ENCODE measurements around the gene OSBPL1A.
"Not testable (repeated sequence)": the region's sequence is repeated elsewhere in the genome, so short reads cannot be mapped to it uniquely, and the experiment has no call there.

The OSBPL1A gene

DNA sequence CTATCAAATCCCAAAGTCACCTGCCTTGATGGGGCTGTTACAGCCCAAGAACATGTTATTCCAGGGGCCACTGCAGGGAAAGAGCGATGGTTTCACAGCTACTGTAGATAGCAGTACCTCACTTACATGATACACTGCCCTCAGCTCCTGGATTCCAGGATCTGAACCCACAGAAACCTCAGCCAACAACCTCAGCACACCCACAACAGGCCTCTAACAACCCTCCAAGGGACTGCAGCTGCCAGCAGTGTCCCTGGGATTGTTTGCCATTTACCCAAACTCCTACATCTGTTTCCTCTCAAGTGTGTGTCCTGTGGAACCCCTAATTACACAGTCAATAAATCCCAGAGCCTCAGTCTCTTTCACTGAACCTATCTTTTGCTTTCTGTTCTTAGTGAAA, 28.2 kb downstream of the OSBPL1A start:
- no peak overlapping the region for H3K4me3 ChIP-seq (ENCODE audit: low read depth in 1 of 2, low read length in 2 of 2)
- H3K36me3 ChIP-seq (ENCODE audit: insufficient read depth, low read length) = peaks cover 5% of the 10 kb centered on the region
- H3K4me1 ChIP-seq (ENCODE audit: insufficient read depth, low read length) = no peaks in the 10 kb centered on the region
- H3K27ac ChIP-seq (ENCODE audit: low read depth, low read length) = no peak overlapping the region
- no peaks in the 10 kb centered on the region for H3K9me3 ChIP-seq (ENCODE audit: low read length)
- H3K9ac ChIP-seq (ENCODE audit: low read length) = no peak overlapping the region
- H3K27me3 ChIP-seq (ENCODE audit: control insufficient read depth in 1 of 2, insufficient read depth in 2 of 2, low read length in 2 of 2) = no peaks in the 10 kb centered on the region

DNA sequence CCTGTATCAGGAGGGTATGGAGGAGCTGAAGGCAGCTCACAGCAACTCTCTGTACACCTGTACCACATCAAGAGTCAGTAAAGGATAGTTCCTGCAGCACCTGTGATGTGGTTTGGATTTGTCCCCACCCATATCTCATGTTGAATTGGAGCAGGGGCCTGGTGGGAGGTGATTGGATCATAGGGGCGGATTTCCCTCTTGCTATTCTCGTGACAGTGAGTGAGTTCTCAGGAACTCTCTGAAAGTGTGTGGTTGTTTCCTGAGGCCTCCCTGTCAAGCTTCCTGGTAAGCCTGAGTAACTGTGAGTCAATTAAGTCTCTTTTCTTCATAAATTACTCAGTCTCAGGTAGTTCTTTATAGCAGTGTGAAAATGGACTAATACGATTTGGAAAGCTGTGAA, 28.9 kb downstream of the OSBPL1A start:
- H3K9ac ChIP-seq (ENCODE audit: low read length) = no peak overlapping the region
- no peak overlapping the region for H3K27ac ChIP-seq (ENCODE audit: low read depth, low read length)

DNA sequence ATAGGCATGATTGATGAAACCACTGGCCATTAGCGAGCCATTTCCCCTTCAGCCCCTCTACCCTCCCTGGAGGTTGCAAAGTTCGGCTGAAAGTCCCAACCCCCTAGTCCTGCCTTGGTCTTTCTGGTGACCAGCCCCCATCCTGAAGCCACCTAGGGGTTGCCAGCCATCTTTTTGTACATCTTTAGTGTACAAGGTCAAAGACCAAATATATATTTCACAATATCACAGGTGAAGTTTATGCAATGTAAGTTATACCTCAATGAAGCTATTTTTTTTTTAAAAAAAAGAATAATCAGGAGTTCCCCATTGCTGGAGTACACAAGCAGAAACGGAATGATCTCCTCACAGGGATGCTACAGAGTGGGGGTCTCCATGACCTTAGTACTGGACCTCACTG, 31.3 kb downstream of the OSBPL1A start:
- no peaks in the 10 kb centered on the region for H3K9me3 ChIP-seq (ENCODE audit: low read length)
- H3K36me3 ChIP-seq (ENCODE audit: insufficient read depth, low read length) = no peaks in the 10 kb centered on the region
- no peak overlapping the region for H3K4me3 ChIP-seq (ENCODE audit: low read depth in 1 of 2, low read length in 2 of 2)
- no peak overlapping the region for H3K27ac ChIP-seq (ENCODE audit: low read depth, low read length)
- H3K4me1 ChIP-seq (ENCODE audit: insufficient read depth, low read length) = no peaks in the 10 kb centered on the region
- H3K9ac ChIP-seq (ENCODE audit: low read length) = no peak overlapping the region
- no peaks in the 10 kb centered on the region for H3K27me3 ChIP-seq (ENCODE audit: control insufficient read depth in 1 of 2, insufficient read depth in 2 of 2, low read length in 2 of 2)

More for the DNA sequence above, 28.9 kb downstream of the OSBPL1A start:
- Histone ChIP-seq H3K36me3 (ENCODE audit: insufficient read depth, low read length) (peaks cover 5% of the 10 kb centered on the region), H3K27me3 (ENCODE audit: control insufficient read depth in 1 of 2, insufficient read depth in 2 of 2, low read length in 2 of 2) (no peaks in the 10 kb centered on the region), H3K4me3 (ENCODE audit: low read depth in 1 of 2, low read length in 2 of 2) (no peak overlapping the region), H3K9me3 (ENCODE audit: low read length) (no peaks in the 10 kb centered on the region), H3K4me1 (ENCODE audit: insufficient read depth, low read length) (no peaks in the 10 kb centered on the region)

DNA sequence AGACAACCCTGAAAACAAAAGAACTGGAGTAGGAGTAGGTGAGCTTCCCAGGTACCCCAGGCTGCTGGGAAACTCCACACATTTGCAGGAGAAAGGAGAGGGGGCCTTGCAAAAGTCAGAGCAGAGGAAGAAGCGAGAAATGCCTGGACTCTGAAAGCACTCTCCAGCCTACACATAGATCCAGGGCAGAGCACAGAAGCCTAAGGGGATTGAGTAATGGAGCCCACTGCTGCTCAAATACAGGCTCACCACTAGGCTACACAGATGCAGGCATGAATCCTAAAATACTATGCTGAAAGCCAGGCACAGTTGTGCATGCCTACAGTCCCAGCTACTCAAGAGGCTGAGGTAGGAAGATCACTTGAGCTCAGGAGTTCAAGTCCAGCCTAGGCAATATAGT, 33.4 kb downstream of the OSBPL1A start:
- Histone ChIP-seq H3K27ac (ENCODE audit: low read depth, low read length) (no peak overlapping the region), H3K27me3 (ENCODE audit: control insufficient read depth in 1 of 2, insufficient read depth in 2 of 2, low read length in 2 of 2) (no peaks in the 10 kb centered on the region), H3K4me3 (ENCODE audit: low read depth in 1 of 2, low read length in 2 of 2) (no peak overlapping the region), H3K4me1 (ENCODE audit: insufficient read depth, low read length) (no peaks in the 10 kb centered on the region), H3K9ac (ENCODE audit: low read length) (no peak overlapping the region), H3K36me3 (ENCODE audit: insufficient read depth, low read length) (no peaks in the 10 kb centered on the region), H3K9me3 (ENCODE audit: low read length) (no peaks in the 10 kb centered on the region)

DNA sequence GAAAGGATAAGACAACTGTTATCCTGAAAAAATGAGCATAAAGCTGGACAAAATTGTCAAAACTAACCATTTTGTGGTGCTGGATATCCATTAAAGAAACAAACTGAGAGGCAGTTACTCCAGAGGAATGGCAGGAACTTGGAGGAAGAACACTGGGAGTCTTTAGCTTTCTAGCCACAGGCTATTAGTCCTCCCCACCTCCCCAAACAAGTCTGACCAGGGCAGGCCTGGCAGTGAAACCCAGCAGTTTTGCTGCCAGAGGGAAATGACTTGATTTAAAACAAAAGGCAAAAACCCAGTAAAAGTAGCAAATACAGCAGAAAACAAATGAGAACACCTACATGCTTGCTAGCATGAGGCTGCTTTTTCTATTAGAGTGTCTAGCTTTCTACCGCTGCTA, 34.9 kb downstream of the OSBPL1A start:
- no peaks in the 10 kb centered on the region for H3K36me3 ChIP-seq (ENCODE audit: insufficient read depth, low read length)
- H3K27ac ChIP-seq (ENCODE audit: low read depth, low read length) = no peak overlapping the region
- H3K9me3 ChIP-seq (ENCODE audit: low read length) = no peaks in the 10 kb centered on the region
- H3K27me3 ChIP-seq (ENCODE audit: control insufficient read depth in 1 of 2, insufficient read depth in 2 of 2, low read length in 2 of 2) = no peaks in the 10 kb centered on the region
- no peak overlapping the region for H3K4me3 ChIP-seq (ENCODE audit: low read depth in 1 of 2, low read length in 2 of 2)
- H3K9ac ChIP-seq (ENCODE audit: low read length) = no peak overlapping the region
- H3K4me1 ChIP-seq (ENCODE audit: insufficient read depth, low read length) = no peaks in the 10 kb centered on the region

DNA sequence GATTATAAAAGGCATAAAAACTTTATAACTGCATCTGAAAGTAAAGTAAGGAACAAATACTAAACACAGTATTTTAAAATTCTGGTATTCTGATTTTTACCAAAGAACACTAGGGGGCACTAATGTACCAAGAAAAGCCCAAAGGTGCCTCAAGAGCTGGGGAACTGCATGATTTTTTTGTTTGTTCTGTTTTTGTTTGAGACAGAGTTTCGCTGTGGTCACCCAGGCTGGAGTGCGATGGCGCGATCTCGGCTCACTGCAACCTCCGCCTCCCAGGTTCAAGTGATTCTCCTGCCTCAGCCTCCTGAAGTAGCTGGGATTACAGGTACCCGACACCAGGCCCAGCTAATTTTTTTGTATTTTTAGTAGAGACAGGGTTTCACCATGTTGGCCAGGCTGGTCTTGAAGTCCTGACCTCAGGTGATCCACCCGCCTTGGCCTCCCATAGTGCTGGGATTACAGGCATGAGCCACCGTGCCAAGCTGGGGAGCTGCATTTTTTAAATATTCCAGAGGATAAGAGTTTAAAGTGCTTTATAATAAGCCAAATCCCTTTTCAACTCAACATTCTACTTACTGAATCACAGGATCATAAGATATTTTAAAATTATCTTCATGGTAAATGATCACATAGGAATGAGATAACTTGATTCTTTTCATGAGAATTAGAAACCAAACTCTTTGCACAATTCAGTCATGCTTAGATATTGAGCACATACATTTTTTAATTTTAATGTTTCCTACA, 37.7 kb downstream of the OSBPL1A start:
- H3K4me3 ChIP-seq (ENCODE audit: low read depth in 1 of 2, low read length in 2 of 2); H3K9me3 ChIP-seq (ENCODE audit: low read length); H3K27me3 ChIP-seq (ENCODE audit: control insufficient read depth in 1 of 2, insufficient read depth in 2 of 2, low read length in 2 of 2); H3K9ac ChIP-seq (ENCODE audit: low read length); H3K27ac ChIP-seq (ENCODE audit: low read depth, low read length); H3K4me1 ChIP-seq (ENCODE audit: insufficient read depth, low read length); H3K36me3 ChIP-seq (ENCODE audit: insufficient read depth, low read length): not testable (repeated sequence)

DNA sequence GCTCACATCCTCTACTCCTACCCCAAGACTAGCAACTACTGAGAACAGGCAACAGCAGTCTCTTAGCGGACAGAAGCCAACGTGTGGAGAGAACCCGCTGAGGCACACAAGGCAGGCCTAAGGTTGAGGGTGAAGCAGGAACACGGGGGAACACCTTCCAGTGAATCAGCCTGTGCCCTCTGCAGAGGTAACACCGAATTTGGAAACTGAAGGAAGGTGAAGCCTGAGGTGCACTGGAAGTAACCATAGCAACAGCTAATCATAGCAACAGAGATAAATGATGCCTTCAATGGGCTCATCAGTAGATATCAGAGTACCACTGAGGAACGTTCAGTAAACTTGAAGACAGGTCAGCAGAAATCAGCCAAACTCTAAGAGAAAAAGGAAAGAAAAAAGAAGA, 43.3 kb downstream of the OSBPL1A start:
- Histone ChIP-seq H3K9ac (ENCODE audit: low read length) (no peak overlapping the region), H3K4me3 (ENCODE audit: low read depth in 1 of 2, low read length in 2 of 2) (no peak overlapping the region), H3K9me3 (ENCODE audit: low read length) (no peaks in the 10 kb centered on the region), H3K27me3 (ENCODE audit: control insufficient read depth in 1 of 2, insufficient read depth in 2 of 2, low read length in 2 of 2) (no peaks in the 10 kb centered on the region), H3K27ac (ENCODE audit: low read depth, low read length) (no peak overlapping the region), H3K36me3 (ENCODE audit: insufficient read depth, low read length) (no peaks in the 10 kb centered on the region), H3K4me1 (ENCODE audit: insufficient read depth, low read length) (no peaks in the 10 kb centered on the region)

DNA sequence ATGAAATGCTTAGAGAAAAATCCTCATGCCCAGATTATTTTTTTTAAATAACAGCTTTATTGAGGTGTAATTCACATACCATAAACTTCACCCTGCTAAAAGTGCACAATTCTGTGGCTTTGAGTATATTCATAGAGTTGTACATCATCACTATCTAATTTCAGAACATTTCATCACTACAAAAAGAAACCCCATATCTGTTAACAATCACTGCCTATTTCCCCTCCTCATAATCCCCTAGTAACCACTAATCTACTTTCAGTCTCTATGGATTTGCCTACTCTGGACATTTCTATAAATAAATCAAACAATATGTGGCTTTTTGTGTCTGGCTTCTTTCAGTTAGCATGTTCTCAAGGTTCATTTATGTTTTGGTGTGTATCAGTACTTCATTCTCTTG, 51.4 kb downstream of the OSBPL1A start:
- Histone ChIP-seq H3K9ac (ENCODE audit: low read length) (no peak overlapping the region), H3K27ac (ENCODE audit: low read depth, low read length) (no peak overlapping the region), H3K27me3 (ENCODE audit: control insufficient read depth in 1 of 2, insufficient read depth in 2 of 2, low read length in 2 of 2) (no peaks in the 10 kb centered on the region)

DNA sequence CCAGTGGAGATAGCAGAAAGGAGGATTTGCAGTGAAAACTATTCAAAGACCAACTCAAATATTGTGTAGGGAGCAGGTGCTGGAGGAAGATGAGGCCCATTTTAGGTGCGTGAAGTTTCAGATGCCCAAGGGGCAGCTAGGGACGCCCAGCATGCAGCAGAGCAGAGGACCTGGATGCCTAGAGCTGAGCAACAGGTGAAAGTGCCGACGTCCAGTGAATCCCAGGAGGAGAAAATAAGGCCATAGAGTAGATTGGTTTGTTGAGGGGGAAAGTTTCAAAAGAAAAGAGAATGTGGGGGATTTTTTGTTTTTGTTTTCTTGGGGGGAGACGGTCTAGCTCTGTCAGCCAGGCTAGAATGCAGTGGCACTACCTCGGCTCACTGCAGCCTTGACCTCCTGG, 53.1 kb downstream of the OSBPL1A start:
- Histone ChIP-seq H3K4me1 (ENCODE audit: insufficient read depth, low read length) (no peaks in the 10 kb centered on the region), H3K36me3 (ENCODE audit: insufficient read depth, low read length) (no peaks in the 10 kb centered on the region), H3K9ac (ENCODE audit: low read length) (no peak overlapping the region), H3K27me3 (ENCODE audit: control insufficient read depth in 1 of 2, insufficient read depth in 2 of 2, low read length in 2 of 2) (no peaks in the 10 kb centered on the region), H3K9me3 (ENCODE audit: low read length) (no peaks in the 10 kb centered on the region), H3K4me3 (ENCODE audit: low read depth in 1 of 2, low read length in 2 of 2) (no peak overlapping the region), H3K27ac (ENCODE audit: low read depth, low read length) (no peak overlapping the region)

More for the DNA sequence above, 51.4 kb downstream of the OSBPL1A start:
- no peaks in the 10 kb centered on the region for H3K36me3 ChIP-seq (ENCODE audit: insufficient read depth, low read length)
- H3K4me1 ChIP-seq (ENCODE audit: insufficient read depth, low read length) = no peaks in the 10 kb centered on the region
- no peak overlapping the region for H3K4me3 ChIP-seq (ENCODE audit: low read depth in 1 of 2, low read length in 2 of 2)
- H3K9me3 ChIP-seq (ENCODE audit: low read length) = no peaks in the 10 kb centered on the region

DNA sequence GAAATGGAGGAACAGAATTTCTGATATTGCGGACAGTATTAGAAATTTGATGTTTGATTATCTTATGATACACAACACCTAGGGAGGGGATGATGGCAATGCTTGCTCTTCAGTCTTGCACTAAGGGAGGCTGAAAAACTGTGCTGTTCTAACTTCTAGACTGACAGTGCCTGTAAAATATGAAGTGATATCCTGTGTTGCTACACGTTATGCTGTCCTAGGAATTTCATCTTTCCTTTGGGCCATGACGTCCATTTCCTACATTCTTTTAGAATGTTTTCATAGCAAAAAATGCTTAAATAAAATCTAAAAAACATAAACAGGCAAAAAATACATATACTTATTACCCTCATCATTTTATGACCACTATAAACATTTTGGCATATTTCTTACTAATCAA, 55.3 kb downstream of the OSBPL1A start:
- Histone ChIP-seq H3K9me3 (ENCODE audit: low read length) (no peaks in the 10 kb centered on the region), H3K9ac (ENCODE audit: low read length) (no peak overlapping the region), H3K27me3 (ENCODE audit: control insufficient read depth in 1 of 2, insufficient read depth in 2 of 2, low read length in 2 of 2) (no peaks in the 10 kb centered on the region), H3K36me3 (ENCODE audit: insufficient read depth, low read length) (no peaks in the 10 kb centered on the region), H3K27ac (ENCODE audit: low read depth, low read length) (no peak overlapping the region), H3K4me1 (ENCODE audit: insufficient read depth, low read length) (no peaks in the 10 kb centered on the region), H3K4me3 (ENCODE audit: low read depth in 1 of 2, low read length in 2 of 2) (no peak overlapping the region)

DNA sequence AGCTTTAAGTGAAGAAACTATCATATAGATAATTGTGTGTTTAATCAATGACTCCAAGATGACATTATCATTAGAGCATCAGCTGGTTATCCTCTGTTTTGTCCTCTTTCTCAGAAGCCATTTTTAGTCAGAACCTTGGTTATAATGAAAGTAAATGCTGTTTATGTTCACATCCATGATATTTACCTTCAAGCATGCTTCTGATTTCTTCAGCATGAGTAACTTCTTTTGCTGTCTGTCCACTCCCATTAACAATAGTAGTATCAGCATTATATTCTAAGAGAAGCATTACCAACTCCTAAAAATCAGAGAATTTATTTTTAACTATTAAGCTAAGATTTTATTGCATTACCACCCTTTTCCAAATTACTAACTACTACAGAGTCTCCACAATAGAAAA, 56.3 kb downstream of the OSBPL1A start:
- Histone ChIP-seq H3K4me3 (ENCODE audit: low read depth in 1 of 2, low read length in 2 of 2) (no peak overlapping the region), H3K27me3 (ENCODE audit: control insufficient read depth in 1 of 2, insufficient read depth in 2 of 2, low read length in 2 of 2) (no peaks in the 10 kb centered on the region), H3K4me1 (ENCODE audit: insufficient read depth, low read length) (no peaks in the 10 kb centered on the region), H3K9me3 (ENCODE audit: low read length) (no peaks in the 10 kb centered on the region), H3K27ac (ENCODE audit: low read depth, low read length) (no peak overlapping the region), H3K9ac (ENCODE audit: low read length) (no peak overlapping the region), H3K36me3 (ENCODE audit: insufficient read depth, low read length) (no peaks in the 10 kb centered on the region)

DNA sequence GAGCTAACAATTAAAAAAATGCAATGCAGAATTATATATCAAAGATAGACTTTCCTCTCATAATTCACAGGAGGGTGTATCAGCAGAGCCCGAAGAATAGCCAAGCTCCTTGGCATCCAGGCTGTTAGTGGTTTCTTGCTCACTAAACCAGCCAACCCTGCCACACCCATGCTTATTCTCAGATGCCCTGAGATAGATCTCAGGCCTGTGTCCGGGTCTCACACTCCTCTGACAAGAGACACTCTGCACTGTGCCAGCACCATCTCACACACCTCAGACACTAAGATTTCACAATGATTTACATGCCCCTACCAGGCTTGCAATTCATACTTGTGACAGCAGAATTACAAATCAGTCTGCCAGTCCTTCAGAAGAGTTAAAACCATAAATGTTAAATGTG, 64.5 kb downstream of the OSBPL1A start:
- Histone ChIP-seq H3K27me3 (ENCODE audit: control insufficient read depth in 1 of 2, insufficient read depth in 2 of 2, low read length in 2 of 2) (no peaks in the 10 kb centered on the region), H3K9me3 (ENCODE audit: low read length) (no peaks in the 10 kb centered on the region), H3K36me3 (ENCODE audit: insufficient read depth, low read length) (no peaks in the 10 kb centered on the region), H3K4me3 (ENCODE audit: low read depth in 1 of 2, low read length in 2 of 2) (no peak overlapping the region), H3K4me1 (ENCODE audit: insufficient read depth, low read length) (no peaks in the 10 kb centered on the region), H3K9ac (ENCODE audit: low read length) (no peak overlapping the region), H3K27ac (ENCODE audit: low read depth, low read length) (no peak overlapping the region)

Data from muscle layer of colon (tissue), 2 donors.